HUES6 (cell line): ENCODE results near the gene FUT4.
"Not testable (repeated sequence)": the region's sequence is repeated elsewhere in the genome, so short reads cannot be mapped to it uniquely, and the experiment has no call there.

Experiments used
- H3K27ac ChIP-seq: 2 replicates; pipeline ENCODE4 v1.7.0; 2013; ENCODE audit warnings: low read depth, mild to moderate bottlenecking, low read length, inconsistent platforms
- H3K27me3 ChIP-seq: 2 replicates; pipeline ENCODE4 v1.6.1; 2013; ENCODE audit warnings: low read length; ENCODE audit not compliant: control insufficient read depth, insufficient read depth
- H3K36me3 ChIP-seq: 2 replicates; pipeline ENCODE4 v1.6.1; 2013; ENCODE audit warnings: low read length; ENCODE audit not compliant: control insufficient read depth, insufficient read depth
- H3K4me1 ChIP-seq: 2 replicates; pipeline ENCODE4 v1.6.1; 2013; ENCODE audit warnings: low read length; ENCODE audit not compliant: control insufficient read depth, insufficient read depth
- H3K4me3 ChIP-seq: 2 replicates; pipeline ENCODE4 v1.5.1; 2013; ENCODE audit warnings: low read depth, low read length
- H3K9ac ChIP-seq: one replicate; pipeline ENCODE4 v1.6.1; 2013; ENCODE audit warnings: mild to moderate bottlenecking, low read length
- H3K9me3 ChIP-seq: 2 replicates; pipeline ENCODE4 v1.6.1; 2013; ENCODE audit warnings: low read depth, low read length; ENCODE audit not compliant: control insufficient read depth, insufficient read depth

FUT4 gene, protein sequence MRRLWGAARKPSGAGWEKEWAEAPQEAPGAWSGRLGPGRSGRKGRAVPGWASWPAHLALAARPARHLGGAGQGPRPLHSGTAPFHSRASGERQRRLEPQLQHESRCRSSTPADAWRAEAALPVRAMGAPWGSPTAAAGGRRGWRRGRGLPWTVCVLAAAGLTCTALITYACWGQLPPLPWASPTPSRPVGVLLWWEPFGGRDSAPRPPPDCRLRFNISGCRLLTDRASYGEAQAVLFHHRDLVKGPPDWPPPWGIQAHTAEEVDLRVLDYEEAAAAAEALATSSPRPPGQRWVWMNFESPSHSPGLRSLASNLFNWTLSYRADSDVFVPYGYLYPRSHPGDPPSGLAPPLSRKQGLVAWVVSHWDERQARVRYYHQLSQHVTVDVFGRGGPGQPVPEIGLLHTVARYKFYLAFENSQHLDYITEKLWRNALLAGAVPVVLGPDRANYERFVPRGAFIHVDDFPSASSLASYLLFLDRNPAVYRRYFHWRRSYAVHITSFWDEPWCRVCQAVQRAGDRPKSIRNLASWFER

DNA sequence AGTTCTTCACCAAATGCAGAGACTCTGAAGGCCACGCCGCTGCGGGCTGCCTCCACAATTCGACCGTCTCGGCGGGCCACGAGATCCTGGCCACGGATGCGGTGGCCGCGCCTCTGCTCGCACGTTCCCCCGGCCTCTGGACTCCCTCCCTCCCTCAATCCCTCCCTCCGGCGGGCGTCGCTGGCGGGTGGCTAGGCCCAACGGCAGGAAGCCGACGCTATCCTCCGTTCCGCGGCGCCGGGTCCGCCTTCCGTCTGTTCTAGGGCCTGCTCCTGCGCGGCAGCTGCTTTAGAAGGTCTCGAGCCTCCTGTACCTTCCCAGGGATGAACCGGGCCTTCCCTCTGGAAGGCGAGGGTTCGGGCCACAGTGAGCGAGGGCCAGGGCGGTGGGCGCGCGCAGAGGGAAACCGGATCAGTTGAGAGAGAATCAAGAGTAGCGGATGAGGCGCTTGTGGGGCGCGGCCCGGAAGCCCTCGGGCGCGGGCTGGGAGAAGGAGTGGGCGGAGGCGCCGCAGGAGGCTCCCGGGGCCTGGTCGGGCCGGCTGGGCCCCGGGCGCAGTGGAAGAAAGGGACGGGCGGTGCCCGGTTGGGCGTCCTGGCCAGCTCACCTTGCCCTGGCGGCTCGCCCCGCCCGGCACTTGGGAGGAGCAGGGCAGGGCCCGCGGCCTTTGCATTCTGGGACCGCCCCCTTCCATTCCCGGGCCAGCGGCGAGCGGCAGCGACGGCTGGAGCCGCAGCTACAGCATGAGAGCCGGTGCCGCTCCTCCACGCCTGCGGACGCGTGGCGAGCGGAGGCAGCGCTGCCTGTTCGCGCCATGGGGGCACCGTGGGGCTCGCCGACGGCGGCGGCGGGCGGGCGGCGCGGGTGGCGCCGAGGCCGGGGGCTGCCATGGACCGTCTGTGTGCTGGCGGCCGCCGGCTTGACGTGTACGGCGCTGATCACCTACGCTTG, at the start of gene FUT4:
FUT4 (plus strand) TSS at position 227 of the 951 bp plus-strand sequence; CDS start at position 440, 213 bp downstream.
- Histone ChIP-seq H3K36me3 (no peaks in the 10 kb centered on the region), H3K4me3 (peak within 1 kb of the TSS; percentile 77), H3K27me3 (peaks cover 31% of the 10 kb centered on the region), H3K9ac (peak within 1 kb of the TSS; percentile 90), H3K4me1 (peaks cover 11% of the 10 kb centered on the region), H3K27ac (peak within 1 kb of the TSS; percentile 79; the same call in 1 of the 2 replicates), H3K9me3 (no peaks in the 10 kb centered on the region)

DNA sequence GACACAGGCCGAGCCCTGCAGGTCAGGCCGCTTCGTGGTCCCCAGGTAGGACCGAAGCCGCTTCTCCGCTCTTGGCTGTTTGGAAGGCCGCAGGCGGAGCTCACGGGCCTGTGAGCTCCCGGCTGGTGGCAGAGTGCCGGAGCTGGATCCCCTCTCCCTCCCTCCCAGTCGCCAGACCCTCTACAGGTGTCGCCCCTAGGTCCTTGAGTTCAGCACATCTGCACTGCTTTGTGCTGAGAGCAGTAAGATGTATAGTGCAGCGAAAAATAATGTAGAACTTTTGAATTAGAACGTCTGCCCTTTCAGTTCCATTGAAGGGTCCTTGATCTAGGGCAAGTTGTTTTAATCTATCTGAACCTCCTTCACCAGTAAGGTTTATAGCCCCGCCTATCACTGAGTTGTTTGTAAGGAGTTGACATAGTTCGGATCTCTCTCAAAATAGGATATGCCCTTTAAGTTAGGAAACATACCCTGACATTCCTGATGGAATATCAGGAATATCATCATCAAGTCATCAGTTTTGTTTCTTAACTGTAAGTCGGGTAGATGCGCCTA, 49.5 kb upstream of the FUT4 start:
- H3K4me3 ChIP-seq, result peak overlapping the region; percentile 83
- peak overlapping the region; percentile 58; the same call in 1 of the 2 replicates for H3K27ac ChIP-seq
- H3K36me3 ChIP-seq, result peaks cover 37% of the 10 kb centered on the region
- peak overlapping the region; percentile 85 for H3K9ac ChIP-seq
- no peaks in the 10 kb centered on the region for H3K4me1 ChIP-seq
- H3K27me3 ChIP-seq, result no peaks in the 10 kb centered on the region
- H3K9me3 ChIP-seq, result no peaks in the 10 kb centered on the region

GRCh38 chr11:94500181-94500580, 43.5 kb upstream of the FUT4 start:
- H3K4me1 ChIP-seq, result no peaks in the 10 kb centered on the region
- H3K27ac ChIP-seq, result no peak overlapping the region
- H3K9ac ChIP-seq, result no peak overlapping the region
- H3K9me3 ChIP-seq, result no peaks in the 10 kb centered on the region
- H3K36me3 ChIP-seq, result peaks cover 26% of the 10 kb centered on the region
- H3K4me3 ChIP-seq, result no peak overlapping the region
- H3K27me3 ChIP-seq, result no peaks in the 10 kb centered on the region

- H3K27me3 ChIP-seq, result no peaks in the 10 kb centered on the region
- no peaks in the 10 kb centered on the region for H3K9me3 ChIP-seq
- no peak overlapping the region for H3K4me3 ChIP-seq
- peaks cover 26% of the 10 kb centered on the region for H3K36me3 ChIP-seq
- no peak overlapping the region for H3K9ac ChIP-seq
- H3K27ac ChIP-seq, result no peak overlapping the region
- H3K4me1 ChIP-seq, result no peaks in the 10 kb centered on the region
Measured at GRCh38 chr11:94501522-94501921, 42.2 kb upstream of the FUT4 start.

DNA sequence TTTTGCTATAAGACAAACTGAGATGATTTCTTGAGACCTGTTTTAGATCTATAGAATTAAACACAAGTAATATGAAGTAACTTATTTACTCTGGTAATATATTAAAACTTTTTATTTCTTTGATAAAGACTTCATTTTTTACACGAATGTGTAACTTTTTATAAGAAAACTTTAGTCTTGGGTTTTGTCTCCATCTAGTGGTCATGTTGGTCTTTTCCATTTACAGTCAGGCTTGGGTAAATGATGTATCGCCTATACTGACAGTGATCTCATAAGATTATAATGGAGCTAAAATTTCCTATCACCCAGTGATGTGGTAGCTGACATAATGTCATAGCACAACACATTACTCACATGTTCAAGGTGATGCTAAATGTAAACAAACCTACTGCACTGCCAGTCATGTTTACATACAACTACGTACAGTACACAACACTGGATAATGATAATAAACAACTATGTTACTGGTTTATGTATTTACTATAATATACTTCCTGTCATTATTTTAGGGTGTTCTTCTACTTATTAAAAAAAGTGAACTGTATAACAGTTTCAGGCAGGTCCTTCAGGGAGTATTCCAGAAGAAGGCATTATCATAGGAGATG, 38.9 kb upstream of the FUT4 start:
- H3K4me1 ChIP-seq, result no peaks in the 10 kb centered on the region
- no peaks in the 10 kb centered on the region for H3K9me3 ChIP-seq
- H3K27me3 ChIP-seq, result no peaks in the 10 kb centered on the region
- no peak overlapping the region for H3K27ac ChIP-seq
- H3K4me3 ChIP-seq, result no peak overlapping the region
- no peak overlapping the region for H3K9ac ChIP-seq
- H3K36me3 ChIP-seq, result no peaks in the 10 kb centered on the region

- H3K27ac ChIP-seq, H3K9me3 ChIP-seq, H3K27me3 ChIP-seq, H3K9ac ChIP-seq, H3K36me3 ChIP-seq, H3K4me3 ChIP-seq, H3K4me1 ChIP-seq: not testable (repeated sequence)
Measured at GRCh38 chr11:94506513-94506912, 37.2 kb upstream of the FUT4 start.

- H3K27ac ChIP-seq, result no peak overlapping the region
- no peaks in the 10 kb centered on the region for H3K36me3 ChIP-seq
- H3K9me3 ChIP-seq, result no peaks in the 10 kb centered on the region
- H3K4me3 ChIP-seq, result no peak overlapping the region
- no peaks in the 10 kb centered on the region for H3K4me1 ChIP-seq
- peaks cover 2% of the 10 kb centered on the region for H3K27me3 ChIP-seq
- no peak overlapping the region for H3K9ac ChIP-seq
Measured at GRCh38 chr11:94507485-94507884, 36.2 kb upstream of the FUT4 start.

- Histone ChIP-seq H3K9ac (no peak within 1 kb of the TSS), H3K4me1 (no peaks in the 10 kb centered on the region), H3K27ac (no peak within 1 kb of the TSS), H3K4me3 (peak within 1 kb of the TSS; percentile 57), H3K36me3 (no peaks in the 10 kb centered on the region), H3K27me3 (peaks cover 25% of the 10 kb centered on the region), H3K9me3 (no peaks in the 10 kb centered on the region)
Measured at GRCh38 chr11:94511932-94512781, 31.6 kb upstream of the FUT4 start, which contains the start of gene C11orf97. TSS of gene C11orf97 (plus strand) at chr11:94512461. CDS start at chr11:94512529, 68 bp downstream.

GRCh38 chr11:94513091-94513490, 30.6 kb upstream of the FUT4 start:
- Histone ChIP-seq H3K9me3 (no peaks in the 10 kb centered on the region), H3K27ac (no peak overlapping the region), H3K4me1 (no peaks in the 10 kb centered on the region), H3K4me3 (no peak overlapping the region), H3K27me3 (peaks cover 25% of the 10 kb centered on the region), H3K9ac (no peak overlapping the region), H3K36me3 (no peaks in the 10 kb centered on the region)

- Histone ChIP-seq H3K36me3 (no peaks in the 10 kb centered on the region), H3K4me1 (no peaks in the 10 kb centered on the region), H3K9ac (no peak overlapping the region), H3K27ac (no peak overlapping the region), H3K27me3 (peaks cover 25% of the 10 kb centered on the region), H3K4me3 (no peak overlapping the region), H3K9me3 (no peaks in the 10 kb centered on the region)
Measured at GRCh38 chr11:94515398-94515797, 28.3 kb upstream of the FUT4 start.
